Stimulated activated CD4-positive, alpha-beta T cell treated with anti-CD3 and anti-CD28 coated beads, Interleukin-12 subunit alpha, Interleukin-12 subunit beta, amount 100 ng/mL, for 4 hours (primary cell): ENCODE measurements around the gene TENM3.

ENCODE experiments used
- DNase-seq: peaks from one replicate; pipeline ENCODE4 v3.0.0-alpha.2; 2020

TENM3 gene

DNA sequence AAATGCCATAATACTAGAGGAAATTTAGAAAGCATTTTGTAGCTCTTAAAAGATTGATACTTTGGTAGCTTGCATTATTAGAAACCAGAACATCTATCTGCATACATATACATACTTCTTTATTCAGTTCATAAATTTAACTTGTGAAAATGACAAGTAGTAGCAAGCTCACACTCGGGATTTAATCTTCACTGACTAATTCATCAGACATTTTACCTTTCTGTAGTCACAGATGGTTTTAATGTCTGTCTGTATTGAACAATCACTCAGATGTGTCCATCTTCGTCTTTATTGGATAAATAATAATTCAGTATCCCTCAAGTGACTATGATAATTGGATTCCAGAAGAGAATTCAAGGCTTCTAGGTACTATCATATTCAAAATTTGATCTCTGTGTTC lies 232.3 kb downstream of the TENM3 start:
- no peak for DNase-seq

DNA sequence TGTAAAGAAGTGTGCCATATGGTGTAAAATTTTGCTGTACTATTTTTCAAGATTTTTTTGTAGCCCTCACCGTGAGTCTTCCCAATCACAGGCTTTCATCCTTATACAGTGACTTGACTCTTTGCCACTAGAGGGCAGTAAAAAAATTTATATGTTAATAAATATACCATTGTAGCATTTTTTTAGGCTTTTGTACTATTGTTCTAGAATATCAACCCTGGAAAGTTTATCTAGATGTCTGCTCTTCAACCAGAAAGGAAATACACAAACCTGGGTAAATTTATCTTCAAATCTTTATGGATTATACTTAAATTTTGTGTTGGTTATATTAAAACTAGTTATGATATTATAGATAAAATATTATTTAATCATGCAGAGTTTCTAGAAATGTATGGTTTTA lies 235.3 kb downstream of the TENM3 start:
- DNase-seq = no peak

DNA sequence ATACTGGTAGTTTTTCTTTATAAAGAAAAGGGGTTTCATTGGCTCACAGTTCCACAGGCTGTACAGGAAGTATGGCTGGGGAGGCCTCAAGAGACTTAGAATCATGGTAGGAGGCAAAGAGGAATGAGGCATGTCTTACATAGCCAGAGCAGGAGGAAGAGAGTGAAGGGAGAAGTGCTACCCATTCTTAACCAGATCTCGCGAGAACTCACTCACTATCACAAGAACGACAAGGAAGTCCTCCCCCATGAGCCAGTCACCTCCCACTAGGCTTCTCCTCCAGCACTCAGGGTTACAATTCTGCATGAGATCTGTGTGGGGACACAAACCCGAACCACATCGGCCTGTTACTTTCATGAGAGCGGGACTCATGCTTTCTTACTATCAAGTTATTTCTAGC lies 240.5 kb downstream of the TENM3 start:
- no peak for DNase-seq

DNA sequence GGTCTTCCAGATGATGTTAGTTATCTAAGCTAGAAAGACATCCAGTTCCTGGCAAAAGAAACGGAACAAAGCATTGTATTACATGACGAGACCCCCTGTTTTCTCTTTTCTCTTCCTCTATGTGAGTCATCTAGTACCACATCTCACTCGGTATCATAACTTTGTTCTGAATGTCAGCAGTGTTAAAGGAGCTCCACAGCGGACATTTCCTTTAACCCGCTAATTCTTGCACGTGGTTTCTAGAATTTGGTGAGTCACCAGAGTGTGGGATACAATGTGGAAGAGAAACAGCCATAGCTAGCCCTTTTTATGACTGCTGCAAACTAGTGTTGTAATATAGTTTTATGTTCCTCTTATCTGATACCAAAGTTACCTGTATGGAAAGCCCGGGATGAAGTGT lies 243.7 kb downstream of the TENM3 start:
- no peak for DNase-seq

DNA sequence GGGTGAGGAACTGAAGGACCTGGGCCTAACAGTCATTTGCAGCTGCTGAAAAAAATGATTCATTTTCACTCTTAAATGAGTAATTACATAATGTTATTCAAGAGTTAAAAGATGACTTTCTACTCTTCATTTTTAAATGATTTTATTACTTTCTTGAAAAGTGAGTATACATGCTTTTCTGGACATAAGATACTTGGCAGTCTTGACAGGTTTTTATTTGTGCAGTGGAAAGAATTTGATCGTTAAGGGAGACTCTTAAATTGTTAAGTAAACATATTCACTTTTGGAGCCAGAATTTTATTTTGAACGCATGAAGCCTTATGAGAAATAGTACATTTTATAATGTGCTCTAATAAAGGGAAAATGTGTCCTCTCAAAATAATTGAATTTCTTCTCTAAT lies 245.7 kb downstream of the TENM3 start:
- no peak for DNase-seq

DNA sequence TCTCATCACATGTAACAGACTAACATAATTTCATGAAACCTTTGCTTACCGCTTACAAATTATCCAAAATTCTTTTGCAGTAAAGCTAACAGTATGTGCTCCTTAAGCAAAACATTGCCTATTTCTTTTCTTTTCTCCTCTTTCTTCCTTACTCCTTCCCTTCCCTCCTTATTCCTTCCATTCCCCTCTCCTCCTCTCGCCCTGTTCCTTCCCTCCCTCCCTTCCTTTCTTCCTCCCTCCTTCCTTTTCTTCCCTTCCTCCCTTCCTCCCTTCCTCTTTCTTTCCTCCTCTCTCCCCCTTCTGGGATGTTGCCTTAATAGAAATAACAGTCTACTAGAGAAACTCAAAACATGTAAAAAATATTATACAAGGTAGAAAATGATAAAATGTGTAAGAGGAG lies 246.4 kb downstream of the TENM3 start:
- DNase-seq = no peak

DNA sequence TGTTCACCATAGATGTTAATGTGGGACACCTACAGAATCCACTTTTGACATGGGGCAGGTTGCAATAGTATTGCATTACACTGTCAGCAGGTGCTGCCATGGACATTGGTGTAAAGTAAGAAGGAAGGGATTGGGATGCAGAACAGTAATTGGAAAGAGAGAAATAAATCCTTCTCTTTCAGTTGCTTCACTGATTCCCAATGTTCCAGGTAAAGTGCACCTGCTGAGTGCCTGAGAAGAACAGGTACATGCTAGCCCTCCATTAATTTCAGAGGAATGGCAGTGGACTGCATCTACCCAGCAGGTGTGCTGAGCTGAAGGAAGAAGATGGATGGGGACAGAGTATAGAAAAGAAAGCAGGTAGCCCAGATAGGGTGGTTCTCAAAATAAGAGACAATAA lies 248.5 kb downstream of the TENM3 start:
- no peak for DNase-seq

DNA sequence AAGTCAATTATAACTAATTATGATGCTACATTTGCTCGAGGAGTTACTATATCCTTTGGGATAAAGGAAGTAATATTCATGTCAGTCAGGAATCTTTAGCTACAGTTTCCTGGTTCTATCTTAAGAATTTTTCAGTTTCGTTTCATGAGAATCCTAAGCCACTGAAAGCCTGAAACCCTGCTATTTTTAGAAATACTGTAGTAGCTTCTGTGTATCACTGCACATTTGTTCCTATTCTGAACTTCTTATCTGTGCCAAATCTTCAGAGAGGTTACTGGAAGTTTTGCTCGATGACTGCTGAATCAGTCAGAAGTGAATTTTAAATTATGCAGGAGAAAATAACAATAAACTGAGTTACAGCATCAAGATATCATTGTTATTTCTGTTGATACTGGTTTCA lies 249.2 kb downstream of the TENM3 start:
- DNase-seq = no peak

DNA sequence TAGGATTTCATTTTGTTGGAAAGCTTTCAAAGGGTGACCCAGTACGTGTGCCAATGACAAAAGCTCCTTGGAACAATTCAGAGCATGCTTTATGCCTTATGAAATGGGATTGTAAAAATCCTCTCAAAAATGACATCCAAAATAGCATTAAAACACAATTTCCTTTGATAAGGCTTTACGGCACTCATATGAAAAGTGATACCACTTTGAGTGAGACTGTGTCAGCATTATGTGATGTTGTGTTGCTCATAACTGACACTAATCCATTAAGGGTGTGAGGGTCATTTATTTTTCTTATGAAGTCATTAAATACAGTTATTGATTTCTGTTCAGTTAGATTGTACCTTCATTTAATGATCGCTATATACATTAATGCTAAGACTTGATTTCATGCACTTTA lies 250.2 kb downstream of the TENM3 start:
- no peak for DNase-seq

DNA sequence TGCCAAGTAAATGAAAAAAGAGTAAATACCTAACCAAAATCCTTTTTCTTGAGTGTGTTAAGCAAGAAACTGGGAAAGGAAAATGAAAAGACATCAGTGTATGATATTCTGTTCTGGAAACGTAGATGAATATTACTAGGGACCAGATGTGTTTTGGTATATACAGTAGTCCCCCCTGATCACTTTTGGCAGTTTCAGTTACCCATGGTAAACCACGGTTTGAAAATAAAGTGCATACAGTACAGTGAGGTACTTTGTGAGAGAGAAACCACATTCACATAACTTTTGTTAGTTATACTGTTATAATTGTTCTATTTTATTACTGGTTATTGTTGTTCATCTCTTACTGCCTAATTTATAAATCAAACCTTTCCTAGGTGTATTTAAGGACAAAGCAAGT lies 250.9 kb downstream of the TENM3 start:
- DNase-seq = no peak

DNA sequence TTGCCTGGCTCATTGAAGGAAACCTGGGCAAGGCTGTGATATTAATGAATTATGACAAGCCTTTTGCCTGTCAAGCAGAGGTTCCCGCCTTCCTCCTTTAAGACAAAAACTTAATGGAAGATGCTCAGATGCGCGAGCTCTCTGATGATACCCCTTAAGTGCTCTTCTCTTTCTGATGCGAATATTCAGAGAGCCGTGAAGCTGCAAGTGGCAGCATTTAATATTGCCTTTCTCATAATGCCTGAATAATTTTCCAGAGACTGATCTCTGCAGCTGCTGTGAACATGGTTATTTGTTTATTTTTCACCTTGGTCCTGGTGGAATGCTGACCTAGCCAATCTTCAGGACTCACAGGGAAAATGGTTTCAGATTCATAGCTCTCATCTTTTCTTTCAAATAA lies 251.8 kb downstream of the TENM3 start:
- no peak for DNase-seq

DNA sequence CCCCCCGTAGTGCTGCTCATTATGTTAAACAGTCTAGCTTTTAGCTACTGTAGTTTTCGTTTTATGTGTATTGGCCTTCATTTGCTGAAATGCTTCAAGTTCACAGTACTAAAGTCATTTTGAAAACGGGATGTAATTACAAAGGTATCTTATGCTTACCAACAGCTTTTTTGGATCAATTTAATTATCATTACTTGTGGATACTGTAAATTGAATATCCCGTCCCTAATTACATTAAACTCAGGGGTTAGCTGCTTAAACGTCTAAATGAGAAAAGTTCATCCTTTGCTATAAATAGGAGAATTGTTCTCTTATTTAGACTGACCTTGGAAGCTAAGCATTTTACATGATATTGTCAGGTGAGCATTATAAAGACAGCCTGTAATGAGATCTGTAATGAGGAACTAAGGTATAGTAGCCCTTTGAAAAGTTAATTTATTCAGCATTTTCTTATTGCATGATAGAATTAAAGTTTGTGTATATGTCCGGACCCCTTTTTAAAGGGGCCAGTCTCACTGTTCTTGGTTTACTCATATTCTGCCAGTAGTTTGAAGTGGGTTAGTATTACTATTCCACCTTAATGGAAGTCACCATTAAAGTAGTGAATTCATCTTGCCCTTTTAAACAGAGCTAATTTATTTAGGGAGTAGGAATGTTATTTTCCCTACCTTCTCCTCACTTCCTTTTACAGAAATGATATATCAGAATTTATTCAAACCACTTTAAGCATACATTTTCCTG lies 252.6 kb downstream of the TENM3 start:
- DNase-seq = no peak

DNA sequence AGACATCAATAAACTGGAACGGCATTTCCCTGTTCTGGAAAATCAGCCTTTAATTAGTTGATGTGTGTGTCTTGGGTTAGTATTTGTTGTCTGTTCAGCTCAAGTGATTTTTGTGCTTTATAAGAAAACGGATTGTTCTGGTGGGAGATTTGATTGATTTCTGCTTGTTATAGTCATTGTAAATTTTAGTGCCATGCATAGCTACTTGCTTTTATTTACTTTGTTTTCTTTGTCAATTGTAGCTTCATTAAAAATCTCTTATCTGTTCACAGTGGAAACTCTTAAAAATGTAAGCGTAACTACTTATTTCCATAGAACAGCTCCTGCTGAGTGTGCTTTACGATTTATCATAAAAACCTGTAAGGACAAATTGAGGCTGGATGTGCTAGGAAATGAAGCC lies 253.2 kb downstream of the TENM3 start:
- no peak for DNase-seq

DNA sequence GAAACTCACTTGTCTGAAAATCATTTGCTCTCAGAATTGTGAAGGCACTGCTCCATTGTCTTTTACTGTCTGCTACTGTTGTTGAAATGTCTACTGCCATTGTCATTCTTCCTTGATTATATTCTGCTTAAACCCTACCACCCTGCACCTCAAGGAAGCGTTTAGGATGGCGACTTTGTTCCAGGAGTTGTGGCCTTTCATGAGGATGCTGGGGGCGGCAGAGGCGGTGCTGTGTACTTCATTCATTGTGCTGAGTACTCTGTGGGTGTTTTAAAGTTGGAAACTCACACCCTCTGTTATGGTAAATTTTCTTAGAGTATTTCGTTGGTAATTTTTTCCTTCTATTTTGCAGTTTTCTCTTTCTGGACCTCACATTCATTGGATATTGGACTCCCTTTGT lies 258.9 kb downstream of the TENM3 start:
- no peak for DNase-seq

DNA sequence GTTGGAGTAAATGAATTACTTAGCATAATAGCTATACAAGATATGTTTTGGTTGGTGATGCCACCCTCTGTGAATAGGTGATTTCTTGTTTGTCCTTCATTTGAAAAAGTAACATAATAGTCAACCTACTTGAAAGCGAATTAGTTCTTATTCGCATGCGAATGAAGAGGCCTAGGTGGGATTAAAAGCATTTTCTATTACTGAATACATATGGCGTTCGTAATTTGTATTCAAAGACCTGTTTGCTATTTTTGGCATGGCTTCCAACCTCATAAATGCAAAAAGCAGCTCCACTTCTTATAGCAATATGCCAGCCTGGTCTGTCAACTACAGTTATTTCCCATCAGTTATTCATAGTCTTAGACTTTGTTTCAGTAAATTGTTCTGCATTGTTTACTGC lies 261.3 kb downstream of the TENM3 start:
- no peak for DNase-seq

DNA sequence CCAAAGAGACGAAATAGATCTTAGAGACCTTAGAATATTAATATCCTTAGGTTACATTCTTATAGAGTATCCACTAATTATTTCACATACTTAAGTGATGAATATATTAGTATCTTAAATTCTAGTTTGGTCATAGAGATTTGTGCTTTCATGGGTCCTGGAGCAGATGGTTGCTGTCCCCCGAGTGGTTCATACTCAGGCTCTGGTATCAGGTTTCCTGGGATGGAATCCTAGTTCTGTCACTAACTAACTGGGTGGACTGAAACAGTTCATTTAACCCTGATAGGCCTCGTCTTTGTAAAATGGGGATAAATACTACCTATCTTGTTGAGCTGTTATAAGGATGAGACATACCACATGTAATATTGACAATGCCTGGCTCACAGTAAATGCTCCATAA lies 264.6 kb downstream of the TENM3 start:
- no peak for DNase-seq

DNA sequence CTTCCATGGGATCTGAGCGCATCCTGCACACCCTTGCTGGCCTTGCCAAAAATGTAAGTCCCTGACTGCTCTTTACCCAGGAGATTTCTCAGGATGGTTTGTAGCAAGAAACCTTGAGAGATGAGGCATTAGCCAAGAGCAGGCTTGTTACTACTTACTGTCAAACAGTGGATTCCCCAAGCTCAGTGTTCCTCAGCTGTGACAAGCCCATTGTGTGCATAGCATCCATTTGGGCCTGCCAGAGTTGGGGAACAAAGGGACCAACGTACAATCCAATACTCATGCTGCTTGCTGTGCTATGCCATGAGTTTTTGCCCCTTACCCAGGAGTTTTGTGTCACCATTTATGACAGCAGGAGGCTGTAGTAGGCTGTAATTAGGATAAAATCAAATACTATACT lies 267.6 kb downstream of the TENM3 start:
- DNase-seq = no peak

DNA sequence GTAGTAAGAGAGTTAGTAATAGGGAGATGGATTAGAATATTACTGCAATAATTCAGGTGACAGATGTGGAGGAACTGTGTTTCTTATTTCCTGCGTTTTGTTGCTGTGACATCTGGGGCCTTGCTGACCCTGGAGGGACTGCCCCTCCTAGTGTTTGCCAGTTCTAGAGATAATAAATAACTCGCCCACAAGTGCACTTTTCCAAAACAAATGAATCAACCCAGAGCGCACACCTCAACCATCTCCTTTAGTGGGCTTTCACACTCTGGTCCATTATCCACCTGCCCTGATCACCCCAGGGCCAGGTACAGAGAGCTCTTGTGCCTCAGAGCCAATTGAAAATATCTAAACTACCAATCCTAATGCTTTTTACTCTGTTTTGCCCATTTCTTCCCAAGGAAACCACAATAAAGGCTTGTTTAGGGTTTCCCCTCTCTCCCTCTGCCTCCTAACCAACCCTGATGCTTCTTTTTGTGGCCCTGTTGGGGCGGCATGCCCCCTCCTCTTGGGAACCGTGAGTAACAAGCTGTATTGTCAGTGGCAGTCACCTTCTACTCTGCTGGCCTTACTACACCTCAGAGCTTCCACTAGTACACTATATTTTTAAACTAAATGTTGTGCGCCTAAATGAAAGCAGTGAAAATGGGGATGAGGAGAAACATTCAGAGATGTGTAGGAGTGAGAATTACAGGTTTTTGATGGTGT lies 270.5 kb downstream of the TENM3 start:
- DNase-seq = no peak

DNA sequence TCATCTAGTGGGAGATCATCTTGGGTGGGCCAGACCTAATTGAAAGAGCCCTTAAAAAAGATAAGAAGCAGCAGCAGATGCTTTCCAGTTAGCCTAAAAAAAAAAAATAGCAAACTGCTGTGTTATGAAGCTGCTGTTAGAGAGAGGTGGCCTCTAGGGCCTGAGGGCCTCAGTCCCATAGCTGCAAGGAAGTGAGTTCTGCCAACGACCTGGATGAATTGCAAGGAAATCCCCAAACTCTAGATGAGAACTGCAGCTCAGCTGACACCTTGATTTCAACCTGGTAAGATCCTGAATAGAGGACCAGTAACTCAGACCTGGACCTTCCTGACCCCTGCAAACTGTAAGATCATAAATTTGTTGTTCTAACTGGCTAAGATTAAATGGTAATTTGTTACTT lies 275.2 kb downstream of the TENM3 start:
- DNase-seq = no peak

DNA sequence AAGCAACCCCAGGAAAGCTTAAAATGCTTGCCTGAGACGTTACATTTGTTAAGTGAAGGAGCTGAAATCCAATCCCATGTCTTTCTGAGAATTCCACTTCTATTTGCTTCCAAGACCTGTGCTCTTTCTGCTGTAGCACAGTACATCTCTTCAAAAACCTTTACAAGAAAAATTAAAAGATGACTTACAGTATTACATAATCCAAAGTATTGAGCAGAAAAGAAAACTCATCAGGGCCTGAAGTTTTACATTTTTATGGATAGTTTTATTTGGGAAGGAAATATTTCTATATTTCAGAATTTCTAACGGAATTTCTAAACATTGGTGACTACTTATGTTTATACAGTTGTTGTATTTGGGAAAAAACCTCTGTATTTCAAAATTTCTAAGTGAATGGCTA lies 276.3 kb downstream of the TENM3 start:
- no peak for DNase-seq

DNA sequence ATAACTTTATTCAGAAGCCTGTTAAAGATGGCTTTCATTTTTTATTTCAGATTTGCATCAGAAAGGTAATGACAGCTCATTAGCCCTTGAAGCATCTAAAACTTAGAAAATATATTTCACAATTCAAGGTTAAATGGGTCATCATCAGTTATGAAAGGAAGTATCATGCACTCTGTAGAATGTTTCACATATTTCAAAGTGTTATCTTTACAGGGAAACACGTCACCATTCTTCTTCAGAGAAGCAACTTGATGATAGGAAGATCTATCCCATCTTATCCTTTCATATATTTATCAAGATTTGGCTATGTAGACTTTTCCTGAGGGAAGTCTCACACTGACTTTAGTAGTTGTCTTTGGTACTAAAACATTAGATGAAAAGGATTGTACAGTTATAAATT lies 277.8 kb downstream of the TENM3 start:
- DNase-seq = no peak

DNA sequence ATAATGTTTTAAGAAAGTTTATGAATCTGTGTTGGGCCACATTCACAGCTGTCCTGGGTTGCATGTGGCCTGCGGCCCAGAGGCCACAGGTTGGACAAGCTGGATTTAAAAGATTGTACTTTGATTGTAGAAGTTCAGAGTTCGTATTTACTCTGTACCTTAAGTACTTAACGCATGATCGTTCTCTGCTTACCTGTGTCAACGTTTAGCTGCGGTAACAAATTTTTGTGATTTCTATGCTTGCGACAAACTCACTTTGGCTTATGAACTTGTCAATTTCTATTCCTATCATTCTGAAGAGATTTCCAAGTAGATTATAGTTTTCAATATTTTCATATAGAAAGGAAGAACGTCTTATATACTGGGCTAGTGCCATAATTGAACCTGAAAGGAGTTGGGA lies 285.6 kb downstream of the TENM3 start:
- DNase-seq = no peak

DNA sequence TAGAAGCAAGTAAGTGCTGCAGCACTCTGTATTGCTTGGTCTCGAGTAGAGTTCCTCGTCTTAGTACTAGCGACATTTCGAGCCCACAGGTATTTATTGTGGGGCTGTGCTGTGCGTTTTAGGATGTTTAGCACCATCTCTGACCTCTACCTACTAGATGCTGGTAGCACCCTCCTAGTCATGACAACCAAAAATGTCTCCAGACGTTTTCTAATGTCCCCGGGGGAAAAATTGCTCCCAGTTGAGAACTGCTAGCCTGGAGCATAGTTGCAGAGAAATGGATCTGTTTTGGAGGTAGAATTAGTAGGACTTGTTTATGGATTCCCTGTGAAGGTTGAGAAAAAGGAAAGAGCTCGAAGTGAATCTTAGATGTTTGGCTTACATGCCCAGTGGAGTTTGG lies 287.2 kb downstream of the TENM3 start:
- DNase-seq = no peak

DNA sequence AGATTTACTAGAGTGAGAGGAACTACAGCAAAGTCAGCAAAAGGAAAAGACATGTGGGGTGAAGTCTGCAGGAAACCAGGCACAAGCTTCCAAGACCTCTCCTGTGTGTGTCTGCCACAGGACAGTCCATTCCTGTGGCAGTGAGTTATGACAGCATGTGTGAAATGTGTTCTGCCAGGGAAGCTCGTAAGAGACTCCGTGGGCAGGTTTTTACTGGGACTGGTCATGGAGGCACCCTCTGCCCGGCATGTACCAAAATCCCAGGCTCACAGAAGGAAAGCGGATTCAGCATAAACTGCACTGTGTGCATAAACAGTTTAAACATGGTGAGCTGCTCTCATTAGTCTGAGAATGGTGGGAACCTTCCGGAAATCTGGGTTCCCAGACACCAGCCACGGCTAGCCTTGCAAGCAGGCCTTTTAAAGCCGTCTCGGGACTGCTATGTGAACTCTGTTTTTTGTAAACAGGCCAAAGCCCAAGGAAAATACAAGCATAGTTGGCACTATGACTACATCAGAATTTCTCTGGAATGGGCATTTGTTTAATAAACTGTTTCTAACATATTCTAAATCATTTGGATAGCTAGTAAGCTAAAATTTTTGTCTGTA lies 288.5 kb downstream of the TENM3 start:
- no peak for DNase-seq

DNA sequence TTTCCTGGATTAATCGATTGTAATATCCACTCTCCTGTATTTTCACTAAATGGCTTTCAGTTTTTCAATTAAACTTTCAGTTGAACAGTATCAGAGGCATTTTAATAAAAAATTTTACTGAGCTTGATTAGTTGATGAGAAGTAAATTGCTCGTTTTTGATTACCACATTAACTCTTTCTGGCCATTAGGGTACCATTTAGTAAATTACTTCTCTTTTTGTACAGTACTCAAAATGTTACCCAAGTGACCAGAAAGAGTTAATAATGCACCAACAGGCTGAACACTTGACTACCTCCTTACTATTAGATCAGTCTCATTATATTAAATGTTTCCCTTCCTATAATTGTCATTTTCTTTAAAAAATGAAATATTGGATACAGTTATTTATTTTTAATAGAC lies 289.2 kb downstream of the TENM3 start:
- no peak for DNase-seq
